Fibroblast of peridontal ligament (primary cell): ENCODE data around the gene TFPT.

Source experiments
- DNase-seq: peaks from one replicate; pipeline ENCODE4 v3.0.0-alpha.2; 2010; ENCODE audit errors: extremely low read depth

The TFPT gene

DNA sequence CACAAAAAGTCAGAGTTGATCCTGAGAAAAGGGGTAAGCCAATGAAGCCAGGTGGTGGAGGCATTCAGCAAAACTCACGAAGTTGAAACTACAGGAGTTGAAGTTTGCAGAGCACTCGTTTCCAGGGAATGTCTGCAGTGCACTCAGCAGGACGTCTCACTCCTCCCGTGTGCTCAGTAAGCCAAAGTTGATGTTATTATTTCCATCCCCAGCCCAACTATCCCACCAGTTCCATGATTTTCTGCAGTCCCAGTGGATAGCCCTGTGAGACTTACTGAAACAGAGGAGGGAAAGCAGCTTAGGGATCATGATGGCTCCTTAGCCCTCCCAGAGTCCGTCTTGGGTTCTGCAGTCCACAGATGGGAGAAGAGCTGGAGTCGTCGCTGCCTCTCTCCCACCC is 34.4 kb downstream of the TFPT start, which contains the start of gene TARM1:
TSS of gene TARM1 (minus strand) at position 334 of the 400 bp plus-strand sequence. CDS start at position 309, 25 bp downstream.
- DNase-seq, result no peak

DNA sequence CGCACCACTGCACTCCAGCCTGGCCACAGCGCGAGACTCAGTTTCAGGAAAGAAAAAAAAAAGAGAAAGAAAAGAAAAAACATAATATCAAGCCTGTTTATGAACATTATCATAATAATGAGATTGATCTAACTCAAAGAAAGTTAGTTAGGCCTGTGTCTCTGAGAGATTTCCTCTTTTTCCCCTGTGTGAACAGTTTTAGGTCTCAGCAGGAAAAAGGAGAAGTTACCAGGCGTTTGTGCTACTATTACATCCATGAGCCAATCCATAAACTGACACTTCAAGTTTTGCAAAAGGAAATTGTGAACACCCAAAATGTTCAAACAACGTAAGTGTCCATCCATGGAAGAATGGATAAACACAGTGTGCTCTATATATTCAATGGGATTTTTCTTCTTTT is 38.1 kb downstream of the TFPT start:
- no peak for DNase-seq

DNA sequence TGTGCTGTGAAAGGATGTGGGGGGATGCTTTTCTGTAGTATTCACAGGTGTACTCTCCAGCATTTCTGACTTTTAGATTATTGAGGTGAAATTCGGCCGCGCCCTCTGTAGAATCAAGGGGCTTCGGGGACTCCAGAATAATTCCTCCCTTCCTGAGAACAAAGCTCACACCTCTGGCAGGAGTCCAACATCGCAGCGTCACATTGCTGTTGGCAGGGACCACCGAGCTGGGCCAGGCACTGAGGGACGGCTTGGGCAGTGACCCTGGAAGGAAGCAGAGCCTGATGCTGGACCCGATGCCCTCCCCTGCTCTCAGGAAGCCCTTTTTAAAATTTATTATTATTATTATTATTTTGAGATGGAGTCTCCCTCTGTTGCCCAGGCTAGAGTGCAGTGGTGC is 40.6 kb downstream of the TFPT start:
- no peak for DNase-seq

DNA sequence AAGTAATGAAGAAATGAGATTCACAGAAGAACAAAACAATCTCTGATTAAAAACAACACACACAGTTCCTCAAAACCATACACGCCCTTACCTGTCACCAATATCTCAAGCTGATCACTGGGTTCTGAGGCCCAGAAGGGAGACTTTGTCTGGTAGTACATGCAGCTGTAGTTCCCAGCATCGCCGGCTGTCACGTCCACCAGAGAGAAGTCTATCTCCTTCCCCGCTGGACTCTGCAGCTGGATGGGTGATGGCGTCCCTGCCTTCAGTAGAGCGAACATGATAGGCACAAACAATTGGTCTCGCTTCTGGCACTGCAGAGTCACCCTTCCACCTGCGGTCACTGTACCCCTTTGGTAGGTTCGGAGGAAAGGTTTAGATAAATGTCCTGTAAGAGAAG is 41.6 kb downstream of the TFPT start:
- no peak for DNase-seq

DNA sequence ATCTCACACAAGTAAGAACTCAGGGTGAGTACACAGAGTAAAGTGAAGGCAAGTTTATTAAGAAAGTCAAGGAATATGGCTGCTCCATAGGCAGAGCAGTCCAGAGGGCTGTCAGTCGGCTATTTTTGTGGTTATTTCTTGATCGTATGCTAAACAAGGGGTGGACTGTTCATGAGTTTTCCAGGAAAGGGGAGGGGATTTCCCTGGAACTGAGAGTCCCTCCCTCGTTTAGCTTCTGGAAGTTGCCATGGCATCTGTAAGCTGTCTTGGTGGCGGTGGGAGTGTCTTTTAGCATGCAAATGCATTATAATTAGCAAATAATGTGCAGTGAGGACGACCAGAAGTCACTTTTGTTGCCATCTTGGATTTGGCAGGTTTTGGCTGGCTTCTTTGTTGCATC is 46.0 kb downstream of the TFPT start:
- DNase-seq, result no peak

DNA sequence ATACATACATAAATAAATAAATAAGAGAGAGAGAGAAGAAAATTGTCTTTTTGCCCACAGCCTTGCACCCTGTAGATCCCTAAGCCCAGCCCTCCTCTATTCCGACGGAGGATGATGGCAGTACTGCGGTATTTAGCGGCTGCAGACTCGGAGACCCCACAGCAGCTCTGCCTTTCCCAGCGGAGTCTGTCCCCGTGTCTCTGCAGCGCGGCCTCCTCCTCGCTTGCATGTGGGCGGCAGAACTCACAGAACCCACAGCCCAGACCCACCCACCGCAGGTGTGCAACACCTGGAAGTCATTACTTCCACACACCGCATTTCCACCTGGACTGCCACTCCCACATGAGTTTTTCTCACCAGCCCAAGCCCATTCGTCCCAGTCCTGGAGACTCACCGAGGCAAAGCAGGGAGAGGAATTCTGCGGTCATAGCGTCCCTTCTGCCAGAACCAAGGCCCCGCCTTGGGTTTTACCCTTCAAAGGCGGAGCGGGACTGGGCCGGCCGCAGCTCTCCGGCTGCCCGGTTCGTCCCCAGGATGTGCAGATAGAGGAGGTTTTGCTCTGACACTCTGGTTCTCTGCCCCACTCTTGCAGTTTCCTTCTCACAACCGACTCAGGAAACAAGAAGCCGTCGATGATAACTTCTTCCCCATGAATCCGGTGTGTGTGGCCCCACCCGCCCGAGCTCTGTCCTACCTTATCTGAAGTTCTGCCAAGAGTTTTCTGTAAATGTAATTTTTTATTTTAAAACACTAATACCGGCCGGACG is 51.9 kb downstream of the TFPT start, which contains the start of gene VSTM1:
TSS of gene VSTM1 (minus strand) at position 548 of the 767 bp plus-strand sequence. CDS start at position 428, 120 bp downstream.
- no peak for DNase-seq

DNA sequence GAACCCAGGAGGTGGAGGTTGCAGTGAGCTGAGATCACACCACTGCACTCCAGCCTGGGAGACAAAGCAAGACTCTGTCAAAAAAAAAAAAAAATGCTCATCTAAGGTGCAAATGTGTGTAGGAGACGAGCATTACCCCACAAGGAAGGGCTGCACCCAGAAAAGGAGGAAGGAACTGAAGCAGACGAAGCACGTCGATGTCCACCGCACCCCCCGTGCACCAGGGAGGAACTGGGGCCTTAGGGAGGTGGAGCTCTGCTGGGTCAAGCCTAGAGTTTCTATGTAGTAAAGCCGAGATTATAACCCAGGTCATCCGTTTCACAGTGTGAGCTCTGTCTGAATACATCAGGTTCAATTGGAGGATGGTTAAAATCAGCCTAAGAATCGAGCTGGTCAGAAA is 52.8 kb downstream of the TFPT start:
- DNase-seq, result no peak
